K562 (cell line): ENCODE results near the gene DCUN1D3. TPM values are rescaled to one million over a fixed set of nuclear protein-coding genes. Genes with fewer than 3 reads are reported as not detected.

ENCODE experiments used
- CBX2 ChIP-seq: fragments of 200-600 bp; sonication (generic); IDR thresholded peaks from one replicate; pipeline ENCODE4 v1.6.1; 2012; ENCODE audit warnings: mild to moderate bottlenecking, low read length, inconsistent platforms; ENCODE audit not compliant: insufficient read depth, poor library complexity, severe bottlenecking
- CREBBP ChIP-seq: IDR thresholded peaks from one replicate; pipeline ENCODE4 v1.6.1; 2012; ENCODE audit warnings: low read depth, mild to moderate bottlenecking, control low read depth, inconsistent platforms, low read length
- ERF ChIP-seq: fragments of 450-650 bp; formaldehyde crosslinking; IDR thresholded peaks from 2 replicates; pipeline ENCODE4 v1.4.0; 2020; ENCODE audit warnings: mild to moderate bottlenecking, mixed read lengths
- HCFC1 ChIP-seq: IDR thresholded peaks from 2 replicates; pipeline ENCODE4 v1.6.1; 2012; ENCODE audit warnings: low read depth, low read length, improper control_type of control experiment
- HES1 ChIP-seq: fragments of 450-650 bp; IDR thresholded peaks from 2 replicates; pipeline ENCODE4 v1.6.1; 2016; ENCODE audit warnings: low read depth, mild to moderate bottlenecking, moderate library complexity
- PML ChIP-seq: IDR thresholded peaks from 2 replicates; pipeline ENCODE4 v1.6.1; 2012; ENCODE audit warnings: low read length, inconsistent platforms
- SMARCE1 ChIP-seq: fragments of 450-650 bp; IDR thresholded peaks from 2 replicates; pipeline ENCODE4 v1.7.1; 2016; ENCODE audit warnings: mild to moderate bottlenecking
- ZNF695 ChIP-seq: fragments of 450-650 bp; formaldehyde crosslinking; IDR thresholded peaks from 2 replicates; pipeline ENCODE4 v1.4.0; 2020; ENCODE audit warnings: mild to moderate bottlenecking, moderate library complexity
- polyA plus RNA-seq, 8 experiments: library from polyadenylated mRNA; depleted of rRNA in 4 of 8; stranded (reverse) in 5 of 8; unstranded in 3 of 8; fragments of >200 nt; fragmentation: Nextera tagmentation in 2 of 8; fragmentation: Illumina TruSeq in 1 of 8; extraction: Ambion mirVana in 2 of 8; extraction: Trizol in 1 of 8; gene quantifications; 2 replicates each; pipeline versions ENCODE4 v1.2.1 to v1.2.3, GENCODE V29; 2011 to 2014; ENCODE audit warnings: inconsistent platforms in 1 of 8, missing spikeins in 1 of 8
- total RNA-seq, 7 experiments: library from RNA; depleted of rRNA in 6 of 7; stranded (reverse); fragments of >200 nt in 6 of 7; fragmentation: Illumina TruSeq in 2 of 7; extraction: Trizol in 2 of 7; gene quantifications; 2 replicates each; pipeline versions ENCODE4 v1.2.1 to v1.2.3, GENCODE V29; 2011 to 2021; ENCODE audit warnings: low replicate concordance in 1 of 7
- TF ChIP-seq, protein P1 (sequence below): fragments of 200-400 bp; formaldehyde crosslinking; IDR thresholded peaks from 2 replicates; pipeline ENCODE4 v1.6.1; 2017; ENCODE audit warnings: mild to moderate bottlenecking, low read depth, low read length, moderate library complexity

Gene DCUN1D3
- total and polyA plus RNA-seq, 9 of the 15 experiments (the other 6 are each of a cell fraction or from before 2014, with no cell fraction given) = 1.0 to 4.7 (median 2.2) TPM

- TF ChIP-seq SMARCE1 = no peak
- no peak for TF ChIP-seq ZNF695 (CRISPR knock-in tag)
- no peak for TF ChIP-seq CREBBP
- TF ChIP-seq, protein P1, sequence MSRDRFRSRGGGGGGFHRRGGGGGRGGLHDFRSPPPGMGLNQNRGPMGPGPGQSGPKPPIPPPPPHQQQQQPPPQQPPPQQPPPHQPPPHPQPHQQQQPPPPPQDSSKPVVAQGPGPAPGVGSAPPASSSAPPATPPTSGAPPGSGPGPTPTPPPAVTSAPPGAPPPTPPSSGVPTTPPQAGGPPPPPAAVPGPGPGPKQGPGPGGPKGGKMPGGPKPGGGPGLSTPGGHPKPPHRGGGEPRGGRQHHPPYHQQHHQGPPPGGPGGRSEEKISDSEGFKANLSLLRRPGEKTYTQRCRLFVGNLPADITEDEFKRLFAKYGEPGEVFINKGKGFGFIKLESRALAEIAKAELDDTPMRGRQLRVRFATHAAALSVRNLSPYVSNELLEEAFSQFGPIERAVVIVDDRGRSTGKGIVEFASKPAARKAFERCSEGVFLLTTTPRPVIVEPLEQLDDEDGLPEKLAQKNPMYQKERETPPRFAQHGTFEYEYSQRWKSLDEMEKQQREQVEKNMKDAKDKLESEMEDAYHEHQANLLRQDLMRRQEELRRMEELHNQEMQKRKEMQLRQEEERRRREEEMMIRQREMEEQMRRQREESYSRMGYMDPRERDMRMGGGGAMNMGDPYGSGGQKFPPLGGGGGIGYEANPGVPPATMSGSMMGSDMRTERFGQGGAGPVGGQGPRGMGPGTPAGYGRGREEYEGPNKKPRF = no peak
- TF ChIP-seq ERF (CRISPR knock-in tag) = peak; percentile 46; the same call in 1 of the 2 replicates
- no peak for TF ChIP-seq PML
- no peak for TF ChIP-seq CBX2
- no peak for TF ChIP-seq HES1
- peak; percentile 73 for TF ChIP-seq HCFC1
- TF ChIP-seq, all 486 proteins: peak for 127
Measured at GRCh38 chr16:20900299-20901067, at the start of gene DCUN1D3, which contains the start of gene LYRM1 (continued).
